ENCODE measurements around the gene MOB3A.

Gene MOB3A

GRCh38 chr19:2123682-2124387 is 27.7 kb upstream of the MOB3A start:
- DNase-seq (ENCODE audit: low read depth in 2 of 2): no peak

GRCh38 chr19:2122982-2123381 is 26.9 kb upstream of the MOB3A start:
- no peak for DNase-seq (ENCODE audit: low read depth in 2 of 2)

GRCh38 chr19:2122251-2122650 is 26.1 kb upstream of the MOB3A start:
- no peak for DNase-seq (ENCODE audit: low read depth in 2 of 2)

- no peak for DNase-seq (ENCODE audit: low read depth in 2 of 2)
These were observed 25.4 kb upstream of the MOB3A start for GRCh38 chr19:2121416-2122051.

GRCh38 chr19:2120821-2121220 is 24.7 kb upstream of the MOB3A start:
- no peak for DNase-seq (ENCODE audit: low read depth in 2 of 2)

- DNase-seq (ENCODE audit: low read depth in 2 of 2): no peak
These were observed 24.0 kb upstream of the MOB3A start for GRCh38 chr19:2119921-2120785.

GRCh38 chr19:2118438-2118837 is 22.3 kb upstream of the MOB3A start:
- no peak for DNase-seq (ENCODE audit: low read depth in 2 of 2)

- no peak for DNase-seq (ENCODE audit: low read depth in 2 of 2)
These were observed 21.3 kb upstream of the MOB3A start for GRCh38 chr19:2117215-2117960.

- DNase-seq (ENCODE audit: low read depth in 2 of 2): no peak
These were observed 20.4 kb upstream of the MOB3A start for GRCh38 chr19:2116507-2116906.

- DNase-seq (ENCODE audit: low read depth in 2 of 2): no peak
These were observed 19.8 kb upstream of the MOB3A start for GRCh38 chr19:2115911-2116426.

GRCh38 chr19:2115324-2115723 is 19.2 kb upstream of the MOB3A start:
- DNase-seq (ENCODE audit: low read depth in 2 of 2): no peak

- no peak for DNase-seq (ENCODE audit: low read depth in 2 of 2)
These were observed 18.7 kb upstream of the MOB3A start for GRCh38 chr19:2114821-2115220.

GRCh38 chr19:2114218-2114617 is 18.1 kb upstream of the MOB3A start:
- no peak for DNase-seq (ENCODE audit: low read depth in 2 of 2)

GRCh38 chr19:2113439-2114211 is 17.5 kb upstream of the MOB3A start:
- DNase-seq (ENCODE audit: low read depth in 2 of 2): no peak

GRCh38 chr19:2112516-2113320 is 16.6 kb upstream of the MOB3A start:
- DNase-seq (ENCODE audit: low read depth in 2 of 2): no peak

GRCh38 chr19:2111886-2112285 is 15.8 kb upstream of the MOB3A start:
- no peak for DNase-seq (ENCODE audit: low read depth in 2 of 2)

- DNase-seq (ENCODE audit: low read depth in 2 of 2): no peak
These were observed 15.3 kb upstream of the MOB3A start for GRCh38 chr19:2111425-2111824.

GRCh38 chr19:2110822-2111221 is 14.7 kb upstream of the MOB3A start:
- DNase-seq (ENCODE audit: low read depth in 2 of 2): no peak

- no peak for DNase-seq (ENCODE audit: low read depth in 2 of 2)
These were observed 13.1 kb upstream of the MOB3A start for GRCh38 chr19:2109046-2109864.
